ENCODE results near the gene PPA2. TPM values are rescaled to one million over a fixed set of nuclear protein-coding genes. Genes with fewer than 3 reads are reported as not detected.

PPA2 gene
- total RNA-seq, 1 experiment from 2014 or later = 54.6 TPM

DNA sequence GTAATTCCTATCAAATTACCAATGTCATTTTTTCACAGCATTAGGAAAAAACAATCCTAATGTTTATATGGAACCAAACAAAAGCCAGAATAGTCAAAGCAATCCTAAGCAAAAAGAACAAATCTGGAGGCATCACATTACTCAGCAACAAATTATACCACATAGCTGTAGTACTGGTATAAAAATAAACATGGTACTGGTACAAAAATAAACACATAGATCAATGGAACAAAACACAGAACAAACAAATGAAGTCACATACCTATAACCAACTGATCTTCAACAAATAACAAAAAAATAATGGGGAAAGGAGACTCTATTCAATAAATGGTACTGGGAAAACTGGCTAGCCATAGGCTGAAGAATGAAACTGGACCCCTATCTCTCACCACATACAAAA lies 37.4 kb downstream of the PPA2 start:
- POLR2A ChIA-PET = no interaction called here
- ATAC-seq (no peak), DNase-seq (ENCODE audit: low read depth, low spot score) (no peak)
- in situ Hi-C loops (cut with HindIII; ENCODE audit: low pct_unique_long_range_greater_than_20kb, low sequenced_read_pairs) (no loop called here), intact Hi-C loops (cut with micrococcal nuclease; ENCODE audit: unreplicated experiment) (no loop called here)
- Histone ChIP-seq H3K4me1 (ENCODE audit: control insufficient read depth, insufficient read depth, low read length) (no peaks in the 10 kb centered on the region), H3K27me3 (ENCODE audit: control insufficient read depth, insufficient read depth, low read length) (no peaks in the 10 kb centered on the region), H3K9me3 (ENCODE audit: control insufficient read depth, insufficient read depth, low read depth, low read length) (no peaks in the 10 kb centered on the region), H3K36me3 (ENCODE audit: control insufficient read depth, insufficient read depth, low read length) (peaks cover 4% of the 10 kb centered on the region; the same call in 1 of the 2 replicates), H3K4me3 (ENCODE audit: low read depth in 2 of 2, low read length in 2 of 2) (no peak overlapping the region), H3K27ac (ENCODE audit: low read length) (no peak overlapping the region)
- CTCF ChIA-PET = no interaction called here
- no TSS peak for BruUV-seq (replicated peaks)
- TF ChIP-seq TCF7L2 (IDR thresholded peaks at IDR 0.05; ENCODE audit: low read depth, low read length) (no peak), POLR2AphosphoS5 (IDR thresholded peaks at IDR 0.05; ENCODE audit: low read depth, low read length) (no peak), REST (IDR thresholded peaks at IDR 0.05; ENCODE audit: insufficient read depth in 1 of 2, low read depth in 2 of 2, low read length in 1 of 2) (no peak), SIN3A (IDR thresholded peaks at IDR 0.05; ENCODE audit: borderline replicate concordance, insufficient read depth, low read depth, low read length) (no peak)
- TF ChIP-seq, protein P1, sequence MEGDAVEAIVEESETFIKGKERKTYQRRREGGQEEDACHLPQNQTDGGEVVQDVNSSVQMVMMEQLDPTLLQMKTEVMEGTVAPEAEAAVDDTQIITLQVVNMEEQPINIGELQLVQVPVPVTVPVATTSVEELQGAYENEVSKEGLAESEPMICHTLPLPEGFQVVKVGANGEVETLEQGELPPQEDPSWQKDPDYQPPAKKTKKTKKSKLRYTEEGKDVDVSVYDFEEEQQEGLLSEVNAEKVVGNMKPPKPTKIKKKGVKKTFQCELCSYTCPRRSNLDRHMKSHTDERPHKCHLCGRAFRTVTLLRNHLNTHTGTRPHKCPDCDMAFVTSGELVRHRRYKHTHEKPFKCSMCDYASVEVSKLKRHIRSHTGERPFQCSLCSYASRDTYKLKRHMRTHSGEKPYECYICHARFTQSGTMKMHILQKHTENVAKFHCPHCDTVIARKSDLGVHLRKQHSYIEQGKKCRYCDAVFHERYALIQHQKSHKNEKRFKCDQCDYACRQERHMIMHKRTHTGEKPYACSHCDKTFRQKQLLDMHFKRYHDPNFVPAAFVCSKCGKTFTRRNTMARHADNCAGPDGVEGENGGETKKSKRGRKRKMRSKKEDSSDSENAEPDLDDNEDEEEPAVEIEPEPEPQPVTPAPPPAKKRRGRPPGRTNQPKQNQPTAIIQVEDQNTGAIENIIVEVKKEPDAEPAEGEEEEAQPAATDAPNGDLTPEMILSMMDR (IDR thresholded peaks at IDR 0.05) = no peak

DNA sequence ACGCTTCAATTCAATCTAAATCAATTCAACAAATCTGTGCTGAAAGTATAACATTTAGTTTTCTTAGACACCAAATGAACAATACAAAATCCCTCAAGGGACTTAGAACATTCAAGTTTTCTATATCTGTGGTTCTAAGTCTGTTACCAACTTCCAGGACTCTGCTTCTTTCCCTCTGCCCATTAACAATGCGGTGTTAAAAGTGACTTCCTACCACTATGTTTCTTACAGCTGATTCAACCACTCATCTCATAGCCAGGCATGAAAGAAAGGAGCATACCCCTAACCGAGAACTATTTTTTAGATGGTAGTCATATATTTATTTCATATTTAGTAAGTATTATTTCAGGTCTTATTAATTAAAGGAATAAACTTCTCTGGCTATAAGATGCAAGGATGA lies 38.9 kb downstream of the PPA2 start:
- ATAC-seq (no peak), DNase-seq (ENCODE audit: low read depth, low spot score) (no peak)
- CTCF ChIA-PET = interaction anchor here (0.6 kb wide), 1 partner anchor 19 kb away, joined by 3 read pairs; no protein-coding TSS in a partner anchor
- H3K36me3 ChIP-seq (ENCODE audit: control insufficient read depth, insufficient read depth, low read length) = peaks cover 4% of the 10 kb centered on the region; the same call in 1 of the 2 replicates
- in situ Hi-C loops (cut with HindIII; ENCODE audit: low pct_unique_long_range_greater_than_20kb, low sequenced_read_pairs) = no loop called here
- H3K4me3 ChIP-seq (ENCODE audit: low read depth in 2 of 2, low read length in 2 of 2) = no peak overlapping the region
- no TSS peak for BruUV-seq (replicated peaks)
- H3K9me3 ChIP-seq (ENCODE audit: control insufficient read depth, insufficient read depth, low read depth, low read length) = no peaks in the 10 kb centered on the region
- intact Hi-C loops (cut with micrococcal nuclease; ENCODE audit: unreplicated experiment) = no loop called here
- no peak overlapping the region for H3K27ac ChIP-seq (ENCODE audit: low read length)
- TF ChIP-seq TCF7L2 (IDR thresholded peaks at IDR 0.05; ENCODE audit: low read depth, low read length) = no peak
- no peak for TF ChIP-seq REST (IDR thresholded peaks at IDR 0.05; ENCODE audit: insufficient read depth in 1 of 2, low read depth in 2 of 2, low read length in 1 of 2)
- TF ChIP-seq SIN3A (IDR thresholded peaks at IDR 0.05; ENCODE audit: borderline replicate concordance, insufficient read depth, low read depth, low read length) = no peak
- TF ChIP-seq, protein P1 (IDR thresholded peaks at IDR 0.05) = no peak
- no peak for TF ChIP-seq POLR2AphosphoS5 (IDR thresholded peaks at IDR 0.05; ENCODE audit: low read depth, low read length)
- no peaks in the 10 kb centered on the region for H3K27me3 ChIP-seq (ENCODE audit: control insufficient read depth, insufficient read depth, low read length)
- POLR2A ChIA-PET = no interaction called here
- no peaks in the 10 kb centered on the region for H3K4me1 ChIP-seq (ENCODE audit: control insufficient read depth, insufficient read depth, low read length)
